ENCODE results near the gene RAB35.
A peak's percentile ranks its signal among the peaks of the same experiment; 100 is the strongest.

Gene RAB35

GRCh38 chr12:120091371-120092090, 25.0 kb downstream of the RAB35 start:
- no peaks in the 10 kb centered on the region for H3K9me3 ChIP-seq (ENCODE audit: control insufficient read depth, insufficient read depth, low read depth, low read length)
- no peak overlapping the region for H3K4me3 ChIP-seq (ENCODE audit: low read depth, low read length)
- H3K27ac ChIP-seq (ENCODE audit: extremely low read depth, low read depth, low read length), result no peak overlapping the region
- peaks cover 0 to 26% of the 10 kb centered on the region in 2 experiments; a peak in 1 of 3 replicates for H3K36me3 ChIP-seq (ENCODE audit: control insufficient read depth in 2 of 2, insufficient read depth in 1 of 2, low read length in 2 of 2)
- CTCF ChIA-PET, result interaction anchor here (0.6 to 1.2 kb wide), 3 partner anchors 9 to 33 kb away, joined by 3 read pairs; no protein-coding TSS in a partner anchor
- POLR2A ChIA-PET, result interaction anchor here (0.6 to 2.6 kb wide), 3 partner anchors 25 to 583 kb away, joined by 3 to 14 read pairs (median 9); partner anchors contain the start of gene RAB35
- peaks cover 8% of the 10 kb centered on the region; the same call in 1 of the 2 replicates for H3K4me1 ChIP-seq (ENCODE audit: control insufficient read depth, insufficient read depth, low read length)
- TF ChIP-seq, protein P1, sequence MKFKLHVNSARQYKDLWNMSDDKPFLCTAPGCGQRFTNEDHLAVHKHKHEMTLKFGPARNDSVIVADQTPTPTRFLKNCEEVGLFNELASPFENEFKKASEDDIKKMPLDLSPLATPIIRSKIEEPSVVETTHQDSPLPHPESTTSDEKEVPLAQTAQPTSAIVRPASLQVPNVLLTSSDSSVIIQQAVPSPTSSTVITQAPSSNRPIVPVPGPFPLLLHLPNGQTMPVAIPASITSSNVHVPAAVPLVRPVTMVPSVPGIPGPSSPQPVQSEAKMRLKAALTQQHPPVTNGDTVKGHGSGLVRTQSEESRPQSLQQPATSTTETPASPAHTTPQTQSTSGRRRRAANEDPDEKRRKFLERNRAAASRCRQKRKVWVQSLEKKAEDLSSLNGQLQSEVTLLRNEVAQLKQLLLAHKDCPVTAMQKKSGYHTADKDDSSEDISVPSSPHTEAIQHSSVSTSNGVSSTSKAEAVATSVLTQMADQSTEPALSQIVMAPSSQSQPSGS (tag by site-specific recombination; IDR thresholded peaks at IDR 0.05; ENCODE audit: low read depth), result no peak
- TF ChIP-seq KLF9 (tag by site-specific recombination; IDR thresholded peaks at IDR 0.05; ENCODE audit: low read depth), result no peak
- no peak for TF ChIP-seq HOXC10 (CRISPR knock-in tag; IDR thresholded peaks at IDR 0.05)
- TF ChIP-seq ZNF600 (tag by site-specific recombination; IDR thresholded peaks at IDR 0.05), result no peak
- TF ChIP-seq GLI4 (tag by site-specific recombination; IDR thresholded peaks at IDR 0.05), result no peak
- peak; percentile 37; the same call in 1 of the 2 replicates for TF ChIP-seq ZNF561 (tag by site-specific recombination; IDR thresholded peaks at IDR 0.05; ENCODE audit: borderline replicate concordance)
- TF ChIP-seq ZNF184 (tag by site-specific recombination; IDR thresholded peaks at IDR 0.05), result peak; percentile 95
- TF ChIP-seq ZBTB21 (tag by site-specific recombination; IDR thresholded peaks at IDR 0.05), result no peak
- TF ChIP-seq MYNN (tag by site-specific recombination; IDR thresholded peaks at IDR 0.05; ENCODE audit: borderline replicate concordance), result no peak
- peak; percentile 88 for TF ChIP-seq KLF10 (tag by site-specific recombination; IDR thresholded peaks at IDR 0.05)
- TF ChIP-seq HIC1 (tag by site-specific recombination; IDR thresholded peaks at IDR 0.05), result 0 out of 2 replicates have a peak, but pooled peaks have one; percentile 41
- no peak for TF ChIP-seq ZNF629 (tag by site-specific recombination; IDR thresholded peaks at IDR 0.05)
- peak; percentile 95 for TF ChIP-seq ZNF664 (tag by site-specific recombination; IDR thresholded peaks at IDR 0.05)
- TF ChIP-seq ZNF776 (tag by site-specific recombination; IDR thresholded peaks at IDR 0.05; ENCODE audit: borderline replicate concordance), result peak; percentile 98
- no peak for TF ChIP-seq ZNF654 (tag by site-specific recombination; IDR thresholded peaks at IDR 0.05; ENCODE audit: low read depth)
- peak; percentile 48; the same call in 1 of the 2 replicates for TF ChIP-seq ZNF398 (tag by site-specific recombination; IDR thresholded peaks at IDR 0.05)
- no peak for TF ChIP-seq PRDM6 (tag by site-specific recombination; IDR thresholded peaks at IDR 0.05)
- peak; percentile 81; the same call in 1 of the 2 replicates for TF ChIP-seq ZNF311 (tag by site-specific recombination; IDR thresholded peaks at IDR 0.05; ENCODE audit: borderline replicate concordance)
- TF ChIP-seq OSR2 (tag by site-specific recombination; IDR thresholded peaks at IDR 0.05), result no peak
- TF ChIP-seq, protein P2, sequence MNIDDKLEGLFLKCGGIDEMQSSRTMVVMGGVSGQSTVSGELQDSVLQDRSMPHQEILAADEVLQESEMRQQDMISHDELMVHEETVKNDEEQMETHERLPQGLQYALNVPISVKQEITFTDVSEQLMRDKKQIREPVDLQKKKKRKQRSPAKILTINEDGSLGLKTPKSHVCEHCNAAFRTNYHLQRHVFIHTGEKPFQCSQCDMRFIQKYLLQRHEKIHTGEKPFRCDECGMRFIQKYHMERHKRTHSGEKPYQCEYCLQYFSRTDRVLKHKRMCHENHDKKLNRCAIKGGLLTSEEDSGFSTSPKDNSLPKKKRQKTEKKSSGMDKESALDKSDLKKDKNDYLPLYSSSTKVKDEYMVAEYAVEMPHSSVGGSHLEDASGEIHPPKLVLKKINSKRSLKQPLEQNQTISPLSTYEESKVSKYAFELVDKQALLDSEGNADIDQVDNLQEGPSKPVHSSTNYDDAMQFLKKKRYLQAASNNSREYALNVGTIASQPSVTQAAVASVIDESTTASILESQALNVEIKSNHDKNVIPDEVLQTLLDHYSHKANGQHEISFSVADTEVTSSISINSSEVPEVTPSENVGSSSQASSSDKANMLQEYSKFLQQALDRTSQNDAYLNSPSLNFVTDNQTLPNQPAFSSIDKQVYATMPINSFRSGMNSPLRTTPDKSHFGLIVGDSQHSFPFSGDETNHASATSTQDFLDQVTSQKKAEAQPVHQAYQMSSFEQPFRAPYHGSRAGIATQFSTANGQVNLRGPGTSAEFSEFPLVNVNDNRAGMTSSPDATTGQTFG (tag by site-specific recombination; IDR thresholded peaks at IDR 0.05; ENCODE audit: borderline replicate concordance), result peak; percentile 28; the same call in 1 of the 2 replicates
- TF ChIP-seq, protein P3, sequence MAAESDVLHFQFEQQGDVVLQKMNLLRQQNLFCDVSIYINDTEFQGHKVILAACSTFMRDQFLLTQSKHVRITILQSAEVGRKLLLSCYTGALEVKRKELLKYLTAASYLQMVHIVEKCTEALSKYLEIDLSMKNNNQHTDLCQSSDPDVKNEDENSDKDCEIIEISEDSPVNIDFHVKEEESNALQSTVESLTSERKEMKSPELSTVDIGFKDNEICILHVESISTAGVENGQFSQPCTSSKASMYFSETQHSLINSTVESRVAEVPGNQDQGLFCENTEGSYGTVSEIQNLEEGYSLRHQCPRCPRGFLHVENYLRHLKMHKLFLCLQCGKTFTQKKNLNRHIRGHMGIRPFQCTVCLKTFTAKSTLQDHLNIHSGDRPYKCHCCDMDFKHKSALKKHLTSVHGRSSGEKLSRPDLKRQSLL (tag by site-specific recombination; IDR thresholded peaks at IDR 0.05), result no peak

All from HEK293 (cell line).